Measurements from ENCODE around the gene CCND1.

The CCND1 gene

GRCh38 chr11:69637941-69638871 lies 2.8 kb upstream of the CCND1 start:
- no peak overlapping the region for H3K9ac ChIP-seq (ENCODE audit: low read length)
- H3K36me3 ChIP-seq (ENCODE audit: control insufficient read depth, insufficient read depth, low read length): no peaks in the 10 kb centered on the region
- no peak overlapping the region for H3K27ac ChIP-seq (ENCODE audit: low read depth, low read length)
- H3K4me1 ChIP-seq (ENCODE audit: control insufficient read depth, insufficient read depth, low read length): no peaks in the 10 kb centered on the region
- H3K4me3 ChIP-seq (ENCODE audit: low read length): peak overlapping the region; percentile 52
- peaks cover 13% of the 10 kb centered on the region for H3K27me3 ChIP-seq (ENCODE audit: control insufficient read depth, insufficient read depth, low read length)

- H3K36me3 ChIP-seq (ENCODE audit: control insufficient read depth, insufficient read depth, low read length): no peaks in the 10 kb centered on the region
- peaks cover 13% of the 10 kb centered on the region for H3K27me3 ChIP-seq (ENCODE audit: control insufficient read depth, insufficient read depth, low read length)
- no peak overlapping the region for H3K9ac ChIP-seq (ENCODE audit: low read length)
- peaks cover 7% of the 10 kb centered on the region for H3K4me1 ChIP-seq (ENCODE audit: control insufficient read depth, insufficient read depth, low read length)
- no peak overlapping the region for H3K27ac ChIP-seq (ENCODE audit: low read depth, low read length)
- peak overlapping the region; percentile 52 for H3K4me3 ChIP-seq (ENCODE audit: low read length)
Observed at GRCh38 chr11:69638941-69639681, 1.8 kb upstream of the CCND1 start.

- H3K9ac ChIP-seq (ENCODE audit: low read length): no peak overlapping the region
- H3K36me3 ChIP-seq (ENCODE audit: control insufficient read depth, insufficient read depth, low read length): no peaks in the 10 kb centered on the region
- H3K27ac ChIP-seq (ENCODE audit: low read depth, low read length): no peak overlapping the region
- H3K4me1 ChIP-seq (ENCODE audit: control insufficient read depth, insufficient read depth, low read length): peaks cover 14% of the 10 kb centered on the region
- H3K4me3 ChIP-seq (ENCODE audit: low read length): no peak overlapping the region
- peaks cover 13% of the 10 kb centered on the region for H3K27me3 ChIP-seq (ENCODE audit: control insufficient read depth, insufficient read depth, low read length)
Observed at GRCh38 chr11:69639831-69640230, 1.1 kb upstream of the CCND1 start.

- Histone ChIP-seq H3K4me1 (ENCODE audit: control insufficient read depth, insufficient read depth, low read length) (peaks cover 15% of the 10 kb centered on the region), H3K4me3 (ENCODE audit: low read length) (peak overlapping the region; percentile 43), H3K36me3 (ENCODE audit: control insufficient read depth, insufficient read depth, low read length) (no peaks in the 10 kb centered on the region), H3K27ac (ENCODE audit: low read depth, low read length) (no peak overlapping the region), H3K27me3 (ENCODE audit: control insufficient read depth, insufficient read depth, low read length) (peaks cover 13% of the 10 kb centered on the region), H3K9ac (ENCODE audit: low read length) (no peak overlapping the region)
Observed at GRCh38 chr11:69640260-69640994, 529 bp upstream of the CCND1 start.

GRCh38 chr11:69641681-69642548 lies 959 bp downstream of the CCND1 start:
- Histone ChIP-seq H3K27me3 (ENCODE audit: control insufficient read depth, insufficient read depth, low read length) (peaks cover 11% of the 10 kb centered on the region), H3K36me3 (ENCODE audit: control insufficient read depth, insufficient read depth, low read length) (peaks cover 3% of the 10 kb centered on the region), H3K27ac (ENCODE audit: low read depth, low read length) (peak overlapping the region; percentile 58), H3K4me3 (ENCODE audit: low read length) (peak overlapping the region; percentile 80), H3K4me1 (ENCODE audit: control insufficient read depth, insufficient read depth, low read length) (peaks cover 15% of the 10 kb centered on the region), H3K9ac (ENCODE audit: low read length) (no peak overlapping the region)

- H3K4me1 ChIP-seq (ENCODE audit: control insufficient read depth, insufficient read depth, low read length): peaks cover 15% of the 10 kb centered on the region
- H3K27ac ChIP-seq (ENCODE audit: low read depth, low read length): peak overlapping the region; percentile 69
- H3K4me3 ChIP-seq (ENCODE audit: low read length): peak overlapping the region; percentile 80
- peaks cover 7% of the 10 kb centered on the region for H3K27me3 ChIP-seq (ENCODE audit: control insufficient read depth, insufficient read depth, low read length)
- H3K36me3 ChIP-seq (ENCODE audit: control insufficient read depth, insufficient read depth, low read length): peaks cover 3% of the 10 kb centered on the region
- H3K9ac ChIP-seq (ENCODE audit: low read length): no peak overlapping the region
Observed at GRCh38 chr11:69642549-69642912, 1.6 kb downstream of the CCND1 start.

- H3K27me3 ChIP-seq (ENCODE audit: control insufficient read depth, insufficient read depth, low read length): peaks cover 2% of the 10 kb centered on the region
- peak overlapping the region; percentile 69 for H3K27ac ChIP-seq (ENCODE audit: low read depth, low read length)
- H3K9ac ChIP-seq (ENCODE audit: low read length): no peak overlapping the region
- H3K4me3 ChIP-seq (ENCODE audit: low read length): peak overlapping the region; percentile 80
- peaks cover 15% of the 10 kb centered on the region for H3K4me1 ChIP-seq (ENCODE audit: control insufficient read depth, insufficient read depth, low read length)
- peaks cover 4% of the 10 kb centered on the region for H3K36me3 ChIP-seq (ENCODE audit: control insufficient read depth, insufficient read depth, low read length)
Observed at GRCh38 chr11:69642913-69643632, 2.1 kb downstream of the CCND1 start.

GRCh38 chr11:69643646-69644045 lies 2.7 kb downstream of the CCND1 start:
- Histone ChIP-seq H3K36me3 (ENCODE audit: control insufficient read depth, insufficient read depth, low read length) (peaks cover 4% of the 10 kb centered on the region), H3K4me3 (ENCODE audit: low read length) (peak overlapping the region; percentile 65), H3K4me1 (ENCODE audit: control insufficient read depth, insufficient read depth, low read length) (peaks cover 15% of the 10 kb centered on the region), H3K27ac (ENCODE audit: low read depth, low read length) (no peak overlapping the region), H3K9ac (ENCODE audit: low read length) (no peak overlapping the region), H3K27me3 (ENCODE audit: control insufficient read depth, insufficient read depth, low read length) (no peaks in the 10 kb centered on the region)

GRCh38 chr11:69644071-69644961 lies 3.4 kb downstream of the CCND1 start:
- Histone ChIP-seq H3K27ac (ENCODE audit: low read depth, low read length) (peak overlapping the region; percentile 61), H3K27me3 (ENCODE audit: control insufficient read depth, insufficient read depth, low read length) (no peaks in the 10 kb centered on the region), H3K4me3 (ENCODE audit: low read length) (peak overlapping the region; percentile 65), H3K4me1 (ENCODE audit: control insufficient read depth, insufficient read depth, low read length) (peaks cover 15% of the 10 kb centered on the region), H3K36me3 (ENCODE audit: control insufficient read depth, insufficient read depth, low read length) (peaks cover 4% of the 10 kb centered on the region), H3K9ac (ENCODE audit: low read length) (no peak overlapping the region)

GRCh38 chr11:69644962-69645675 lies 4.2 kb downstream of the CCND1 start:
- H3K27me3 ChIP-seq (ENCODE audit: control insufficient read depth, insufficient read depth, low read length): no peaks in the 10 kb centered on the region
- H3K9ac ChIP-seq (ENCODE audit: low read length): no peak overlapping the region
- H3K27ac ChIP-seq (ENCODE audit: low read depth, low read length): peak overlapping the region; percentile 61
- peaks cover 15% of the 10 kb centered on the region for H3K4me1 ChIP-seq (ENCODE audit: control insufficient read depth, insufficient read depth, low read length)
- H3K36me3 ChIP-seq (ENCODE audit: control insufficient read depth, insufficient read depth, low read length): peaks cover 4% of the 10 kb centered on the region
- H3K4me3 ChIP-seq (ENCODE audit: low read length): no peak overlapping the region
